Measurements from ENCODE around the gene ABRACL.

The ABRACL gene

DNA sequence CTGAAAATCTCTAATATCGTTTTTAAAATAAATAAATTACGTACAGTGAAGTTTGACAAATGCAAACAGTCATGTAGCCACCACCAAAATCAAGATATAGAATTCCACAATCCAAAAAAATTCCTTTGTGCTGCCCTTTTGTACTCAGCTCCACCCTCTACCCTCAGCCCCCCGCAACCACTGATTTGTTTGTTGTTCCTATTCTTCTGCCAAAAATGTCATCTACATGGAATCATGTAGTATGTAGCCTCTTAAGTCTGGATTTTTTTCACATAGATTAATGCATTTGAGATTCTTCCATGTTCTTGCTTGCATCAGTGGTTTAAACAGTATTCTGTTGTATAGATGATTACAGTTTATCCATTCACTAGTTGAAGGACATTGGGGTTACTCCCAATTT is 32.0 kb upstream of the ABRACL start:
- Histone ChIP-seq H3K27ac (no peak overlapping the region), H3K4me3 (ENCODE audit: low read depth, low read length) (no peak overlapping the region), H3K27me3 (replicated peaks) (no peaks in the 10 kb centered on the region), H3K36me3 (replicated peaks) (no peaks in the 10 kb centered on the region)
- in situ Hi-C loops (cut with HindIII; ENCODE audit: low pct_ligation_motif_present, low sequenced_read_pairs) = no loop called here
- no peak for DNase-seq
- TF ChIP-seq, protein P1, sequence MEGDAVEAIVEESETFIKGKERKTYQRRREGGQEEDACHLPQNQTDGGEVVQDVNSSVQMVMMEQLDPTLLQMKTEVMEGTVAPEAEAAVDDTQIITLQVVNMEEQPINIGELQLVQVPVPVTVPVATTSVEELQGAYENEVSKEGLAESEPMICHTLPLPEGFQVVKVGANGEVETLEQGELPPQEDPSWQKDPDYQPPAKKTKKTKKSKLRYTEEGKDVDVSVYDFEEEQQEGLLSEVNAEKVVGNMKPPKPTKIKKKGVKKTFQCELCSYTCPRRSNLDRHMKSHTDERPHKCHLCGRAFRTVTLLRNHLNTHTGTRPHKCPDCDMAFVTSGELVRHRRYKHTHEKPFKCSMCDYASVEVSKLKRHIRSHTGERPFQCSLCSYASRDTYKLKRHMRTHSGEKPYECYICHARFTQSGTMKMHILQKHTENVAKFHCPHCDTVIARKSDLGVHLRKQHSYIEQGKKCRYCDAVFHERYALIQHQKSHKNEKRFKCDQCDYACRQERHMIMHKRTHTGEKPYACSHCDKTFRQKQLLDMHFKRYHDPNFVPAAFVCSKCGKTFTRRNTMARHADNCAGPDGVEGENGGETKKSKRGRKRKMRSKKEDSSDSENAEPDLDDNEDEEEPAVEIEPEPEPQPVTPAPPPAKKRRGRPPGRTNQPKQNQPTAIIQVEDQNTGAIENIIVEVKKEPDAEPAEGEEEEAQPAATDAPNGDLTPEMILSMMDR (IDR thresholded peaks at IDR 0.05; ENCODE audit: low read depth, low read length, missing control alignments) = no peak

DNA sequence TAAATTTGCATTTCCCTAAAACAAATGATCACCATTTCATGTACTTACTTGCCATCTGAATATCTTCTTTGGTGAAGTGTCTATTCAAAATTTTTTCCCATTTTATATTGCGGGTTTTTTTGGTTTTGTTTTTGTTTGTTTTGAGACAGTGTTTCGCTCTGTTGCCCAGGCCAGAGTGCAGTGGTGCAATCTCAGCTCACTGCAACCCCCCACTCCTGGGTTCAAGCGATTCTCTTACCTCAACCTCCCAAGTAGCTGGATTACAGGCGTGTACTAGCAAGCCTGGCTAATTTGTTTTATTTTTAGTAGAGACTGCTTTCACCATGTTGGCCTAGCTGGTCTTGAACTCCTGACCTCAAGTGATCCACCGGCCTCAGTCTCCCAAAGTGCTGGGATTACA is 31.4 kb upstream of the ABRACL start:
- H3K4me3 ChIP-seq (ENCODE audit: low read depth, low read length) = no peak overlapping the region
- no peak overlapping the region for H3K27ac ChIP-seq
- no peaks in the 10 kb centered on the region for H3K36me3 ChIP-seq (replicated peaks)
- no peak for DNase-seq
- TF ChIP-seq, protein P1 (IDR thresholded peaks at IDR 0.05; ENCODE audit: low read depth, low read length, missing control alignments) = no peak
- H3K27me3 ChIP-seq (replicated peaks) = no peaks in the 10 kb centered on the region
- in situ Hi-C loops (cut with HindIII; ENCODE audit: low pct_ligation_motif_present, low sequenced_read_pairs) = no loop called here

DNA sequence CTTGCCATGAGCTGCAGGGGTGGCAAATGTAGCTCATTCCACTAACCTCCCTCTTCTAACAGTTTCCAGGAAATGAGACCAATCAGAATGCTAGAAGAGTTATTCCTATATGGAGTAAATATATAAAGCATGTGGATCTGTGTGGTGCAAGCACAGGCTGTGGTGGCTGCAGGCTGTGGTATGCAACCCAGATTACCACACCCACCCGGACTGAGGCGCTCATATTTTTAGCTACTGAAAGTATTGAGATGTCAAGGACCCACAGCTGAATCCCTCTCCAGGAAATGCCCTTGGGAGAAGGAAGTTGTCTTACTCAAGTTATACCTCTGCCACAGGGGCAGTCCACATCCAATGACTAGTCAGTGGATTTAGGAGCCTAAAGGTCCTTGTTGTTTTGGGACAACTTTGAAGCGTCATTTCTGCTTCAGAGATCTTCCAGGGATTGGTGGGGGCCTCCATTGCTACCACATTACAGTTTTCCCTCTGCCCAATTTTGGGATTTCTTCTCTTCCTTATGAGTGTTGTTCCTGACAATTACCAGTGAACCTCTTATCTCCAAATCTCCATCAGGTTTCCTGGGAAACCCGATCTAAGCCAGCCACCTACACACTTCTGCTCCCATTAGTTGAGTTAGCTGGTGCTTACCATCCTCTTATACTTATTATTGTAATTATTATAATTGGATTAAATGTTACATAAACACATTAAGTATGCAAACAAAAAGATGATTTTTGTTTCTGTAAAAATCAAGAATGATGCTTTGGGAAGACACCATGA is 28.4 kb upstream of the ABRACL start:
- Histone ChIP-seq H3K36me3 (replicated peaks) (no peaks in the 10 kb centered on the region), H3K4me3 (ENCODE audit: low read depth, low read length) (no peak overlapping the region), H3K27me3 (replicated peaks) (no peaks in the 10 kb centered on the region), H3K27ac (no peak overlapping the region)
- in situ Hi-C loops (cut with HindIII; ENCODE audit: low pct_ligation_motif_present, low sequenced_read_pairs) = no loop called here
- peak; percentile 15 for DNase-seq
- TF ChIP-seq, protein P1 (IDR thresholded peaks at IDR 0.05; ENCODE audit: low read depth, low read length, missing control alignments) = no peak

DNA sequence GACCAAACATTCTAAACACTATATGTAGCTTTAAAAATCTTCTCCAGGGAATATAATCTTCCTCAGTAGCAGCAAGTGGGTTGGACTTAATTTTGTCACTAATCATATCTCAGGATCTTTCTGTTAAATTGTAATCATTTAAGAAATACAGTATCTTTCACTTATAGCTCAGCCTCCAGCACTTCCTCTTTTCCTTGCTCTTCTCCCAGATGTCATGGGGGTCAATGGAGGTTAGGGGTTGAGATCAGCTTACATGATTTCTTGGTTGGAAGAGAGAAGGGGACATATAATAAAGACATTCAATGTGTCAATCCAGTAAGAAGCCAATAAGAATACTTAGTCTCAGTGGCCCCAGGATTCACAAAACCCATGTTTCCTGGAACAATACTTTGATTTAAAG is 24.8 kb upstream of the ABRACL start:
- no peak overlapping the region for H3K27ac ChIP-seq
- TF ChIP-seq, protein P1 (IDR thresholded peaks at IDR 0.05; ENCODE audit: low read depth, low read length, missing control alignments) = no peak
- DNase-seq = no peak
- no peaks in the 10 kb centered on the region for H3K36me3 ChIP-seq (replicated peaks)
- in situ Hi-C loops (cut with HindIII; ENCODE audit: low pct_ligation_motif_present, low sequenced_read_pairs) = no loop called here
- no peaks in the 10 kb centered on the region for H3K27me3 ChIP-seq (replicated peaks)
- no peak overlapping the region for H3K4me3 ChIP-seq (ENCODE audit: low read depth, low read length)

DNA sequence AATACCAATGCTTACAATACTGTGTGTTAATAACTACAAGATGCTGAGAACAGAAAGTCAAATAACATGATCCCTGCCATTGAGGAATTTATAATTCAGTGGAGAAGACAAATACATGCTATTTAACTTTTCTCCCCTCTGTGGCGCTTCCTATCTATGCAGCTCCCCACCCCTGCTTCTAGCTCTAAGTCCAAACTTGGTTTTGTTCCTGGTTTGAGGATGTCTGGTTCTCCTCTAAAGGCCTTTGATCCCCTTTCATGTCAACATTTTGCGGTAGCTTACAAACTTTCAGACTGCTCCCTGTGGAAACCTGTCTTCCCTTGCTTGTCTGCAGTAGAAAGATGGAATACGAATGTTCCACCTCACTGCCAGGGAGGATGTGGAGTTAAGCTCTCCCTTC is 22.1 kb upstream of the ABRACL start:
- TF ChIP-seq, protein P1 (IDR thresholded peaks at IDR 0.05; ENCODE audit: low read depth, low read length, missing control alignments) = no peak
- no peak for DNase-seq
- in situ Hi-C loops (cut with HindIII; ENCODE audit: low pct_ligation_motif_present, low sequenced_read_pairs) = no loop called here
- Histone ChIP-seq H3K27ac (no peak overlapping the region), H3K4me3 (ENCODE audit: low read depth, low read length) (no peak overlapping the region), H3K27me3 (replicated peaks) (no peaks in the 10 kb centered on the region), H3K36me3 (replicated peaks) (no peaks in the 10 kb centered on the region)

DNA sequence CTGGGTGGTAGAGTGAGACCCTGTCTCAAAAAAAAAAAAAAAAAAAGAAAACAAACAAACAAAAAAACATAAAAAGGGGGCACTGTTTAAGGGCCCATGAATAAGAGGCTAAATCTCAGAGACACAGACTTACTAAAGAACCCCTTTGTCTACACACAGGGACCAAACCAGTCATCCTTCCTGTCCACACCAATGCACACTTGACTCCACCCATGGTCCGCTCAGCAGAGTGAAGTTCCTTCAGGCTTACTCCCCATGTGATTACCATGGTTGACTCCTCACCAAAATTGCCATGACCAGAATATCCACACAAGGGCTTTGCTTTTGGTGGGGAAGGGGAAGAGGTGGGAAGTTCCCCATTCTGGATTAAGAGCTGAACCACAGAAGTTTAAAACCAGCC is 21.1 kb upstream of the ABRACL start:
- Histone ChIP-seq H3K27me3 (replicated peaks) (no peaks in the 10 kb centered on the region), H3K36me3 (replicated peaks) (no peaks in the 10 kb centered on the region), H3K27ac (no peak overlapping the region), H3K4me3 (ENCODE audit: low read depth, low read length) (no peak overlapping the region)
- DNase-seq = no peak
- in situ Hi-C loops (cut with HindIII; ENCODE audit: low pct_ligation_motif_present, low sequenced_read_pairs) = no loop called here
- TF ChIP-seq, protein P1 (IDR thresholded peaks at IDR 0.05; ENCODE audit: low read depth, low read length, missing control alignments) = no peak

Data from brain microvascular endothelial cell (primary cell).